Testis (tissue), 2 donors: ENCODE measurements around the gene ATP7B.

Experiments
- CTCF ChIP-seq, 3 experiments: fragments of 450-650 bp in 2 of 3; fragments of 200-600 bp in 1 of 3; sonication (generic) in 1 of 3; IDR thresholded peaks; one replicate each; pipeline ENCODE4 v1.5.1; 2016 to 2019; ENCODE audit warnings: antibody characterized with exemption in 3 of 3, mild to moderate bottlenecking in 2 of 3, moderate library complexity in 1 of 3
- POLR2A ChIP-seq: fragments of 450-650 bp; IDR thresholded peaks from one replicate; pipeline ENCODE4 v1.6.1; 2017; ENCODE audit warnings: antibody characterized with exemption, mild to moderate bottlenecking, moderate library complexity

- TF ChIP-seq CTCF (IDR thresholded peaks at IDR 0.05) (no peak), POLR2A (no peak)
Measured at GRCh38 chr13:51944428-51944827, 66.8 kb downstream of the ATP7B start.
